HL-60/S4 (cell line): ENCODE measurements around the gene TSKU.

Experiments used
- in situ Hi-C: fragments of 300-500 bp; cut with MboI; formaldehyde crosslinking; loops from 2 replicates; pipeline ENCODE4 v1.14.3; 2022; ENCODE audit warnings: low sequenced_read_pairs

TSKU gene

DNA sequence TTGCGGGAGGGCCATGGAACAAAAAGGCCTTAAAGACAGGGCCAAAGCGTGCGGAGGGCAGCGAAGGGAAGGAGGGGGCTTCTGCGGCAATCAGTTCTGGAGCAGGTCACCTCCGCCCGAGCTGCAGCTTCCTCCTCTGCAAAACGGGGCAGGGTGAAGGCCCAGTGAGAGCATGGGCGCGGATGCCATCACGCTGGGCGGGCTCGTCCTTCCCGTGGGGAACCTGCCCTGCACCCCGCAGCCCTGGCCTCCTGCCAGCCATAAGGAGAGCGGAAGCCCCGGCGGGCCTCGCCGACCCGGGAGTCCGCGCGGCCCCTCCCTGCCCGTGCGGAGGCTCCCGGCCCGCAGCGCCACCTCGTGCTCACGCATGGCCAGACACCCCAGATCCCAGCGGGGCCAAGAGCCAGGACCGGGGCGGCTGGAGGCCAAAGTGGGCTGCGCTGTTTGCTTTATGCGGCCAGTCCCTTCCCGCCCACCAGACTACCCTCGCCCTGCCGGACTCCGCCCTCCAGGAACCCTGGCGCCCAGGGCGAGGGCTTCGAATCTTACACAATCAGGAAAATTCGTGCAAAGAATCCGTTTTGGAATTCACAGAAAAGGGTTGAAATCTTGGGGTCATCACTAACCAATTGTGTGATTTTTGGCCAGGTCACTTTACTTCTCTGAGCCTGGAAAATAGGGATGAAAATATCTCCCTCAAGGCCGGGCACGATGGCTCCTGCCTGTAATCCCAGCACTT is 16.1 kb downstream of the TSKU start:
- in situ Hi-C loops, result no loop called here

DNA sequence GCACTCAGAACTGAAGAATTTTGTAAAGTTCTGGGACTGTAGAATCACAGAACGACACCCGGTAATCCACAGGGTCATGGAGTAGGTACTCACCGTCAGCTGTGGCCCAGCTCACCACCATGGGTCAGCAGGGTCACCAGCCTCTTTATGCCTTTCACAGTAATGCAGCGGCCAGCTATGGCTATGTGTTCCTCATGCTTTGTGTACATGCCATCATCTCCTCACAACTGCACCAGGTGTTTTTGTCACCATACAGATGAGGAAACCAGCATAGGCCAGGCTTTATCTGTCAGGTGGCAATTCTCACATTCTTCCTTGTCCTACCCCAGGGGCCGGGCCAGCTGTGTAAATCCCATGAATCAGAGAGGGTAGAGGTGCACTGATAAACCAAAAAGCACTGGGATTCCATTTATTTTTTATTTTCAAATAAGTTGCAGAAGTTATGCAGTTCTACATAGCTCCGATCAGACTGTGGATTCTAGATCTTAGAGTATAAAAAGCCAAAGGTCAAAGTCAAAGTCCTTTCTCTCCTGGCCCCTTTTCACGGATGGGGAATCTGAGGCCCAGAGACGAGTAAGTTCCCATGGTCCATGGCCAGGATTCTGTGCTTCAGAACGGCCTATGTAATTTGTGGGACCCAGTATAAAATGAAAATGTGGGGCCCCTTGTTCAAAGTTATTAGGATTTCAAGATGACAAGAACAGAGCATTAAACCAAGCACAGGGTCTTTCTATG is 17.5 kb downstream of the TSKU start:
- in situ Hi-C loops, result no loop called here

DNA sequence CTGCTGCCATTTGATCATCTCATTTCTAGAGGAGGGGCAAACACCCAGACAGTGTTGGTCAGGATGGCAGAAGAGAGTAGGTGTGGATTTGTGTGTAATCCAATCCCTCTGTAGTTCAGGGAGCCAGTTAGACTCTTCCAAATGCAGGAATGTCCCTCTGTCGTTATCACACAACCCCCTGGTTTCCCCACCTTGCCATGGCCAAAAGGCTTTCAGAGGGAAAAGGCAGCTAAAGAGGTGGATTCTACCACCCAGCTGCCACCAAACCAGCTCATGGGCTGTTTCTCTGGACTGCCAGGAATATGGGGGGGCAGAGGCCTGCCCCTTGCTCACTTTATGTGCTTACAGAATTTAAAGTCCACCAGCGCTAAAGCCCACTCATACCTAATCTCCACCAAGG is 18.1 kb downstream of the TSKU start:
- in situ Hi-C loops, result no loop called here

DNA sequence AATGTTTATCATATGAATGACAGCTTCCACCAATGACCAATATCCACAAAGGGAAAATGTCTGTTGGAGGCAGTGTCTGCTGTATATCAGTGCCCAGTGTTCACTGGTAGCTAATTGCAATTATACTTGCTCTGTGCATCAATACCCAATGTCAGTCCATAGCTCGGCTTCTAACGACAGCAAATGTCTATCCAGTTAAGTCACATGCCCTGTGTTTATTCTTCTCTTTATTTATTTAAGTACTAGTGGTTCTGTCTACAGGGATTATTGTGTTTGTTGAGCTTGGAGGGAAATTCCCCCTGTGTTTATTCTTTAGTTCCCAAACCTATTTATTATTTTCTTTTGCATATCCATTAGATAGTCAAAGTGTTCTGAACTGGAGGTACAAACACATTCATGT is 18.6 kb downstream of the TSKU start:
- in situ Hi-C loops, result no loop called here

DNA sequence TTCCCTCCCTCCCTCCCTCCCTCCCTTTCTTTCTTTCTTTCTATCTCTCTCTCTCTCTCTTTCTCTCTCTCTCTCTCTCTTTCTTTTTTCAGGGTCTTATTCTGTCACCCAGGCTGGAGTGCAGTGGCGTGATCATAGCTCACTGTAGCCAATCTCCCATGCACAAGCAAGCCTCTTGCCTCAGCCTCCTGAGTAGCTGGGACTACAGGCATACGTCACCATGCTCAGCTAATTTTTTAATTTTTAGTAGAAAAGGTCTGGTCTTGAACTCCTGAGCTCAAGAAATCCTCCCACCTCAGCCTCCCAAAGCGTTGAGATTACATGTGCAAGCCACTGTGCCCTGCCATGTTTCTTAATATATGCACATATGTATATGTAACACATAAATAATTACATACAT is 19.0 kb downstream of the TSKU start:
- in situ Hi-C loops, result no loop called here

DNA sequence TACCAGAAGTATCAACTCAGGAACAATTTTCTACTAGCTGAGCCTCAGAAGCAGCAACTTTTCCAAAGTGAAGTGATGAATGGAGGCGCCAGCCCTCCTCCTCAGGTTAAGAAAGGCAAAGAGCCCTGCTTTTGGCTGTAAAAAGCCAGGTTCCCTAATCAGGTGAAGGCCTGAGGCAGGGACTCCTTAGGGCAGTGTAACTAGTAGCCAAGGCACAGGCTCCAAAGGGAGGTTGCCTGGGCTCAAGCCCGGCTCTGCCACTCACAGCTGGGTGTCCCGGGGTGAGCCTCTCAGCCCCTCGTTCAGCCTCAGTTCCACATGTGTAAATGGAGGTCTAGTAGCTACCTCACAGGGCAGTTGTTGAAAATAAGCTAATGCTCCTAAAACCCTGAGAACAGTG is 19.5 kb downstream of the TSKU start:
- in situ Hi-C loops, result no loop called here

DNA sequence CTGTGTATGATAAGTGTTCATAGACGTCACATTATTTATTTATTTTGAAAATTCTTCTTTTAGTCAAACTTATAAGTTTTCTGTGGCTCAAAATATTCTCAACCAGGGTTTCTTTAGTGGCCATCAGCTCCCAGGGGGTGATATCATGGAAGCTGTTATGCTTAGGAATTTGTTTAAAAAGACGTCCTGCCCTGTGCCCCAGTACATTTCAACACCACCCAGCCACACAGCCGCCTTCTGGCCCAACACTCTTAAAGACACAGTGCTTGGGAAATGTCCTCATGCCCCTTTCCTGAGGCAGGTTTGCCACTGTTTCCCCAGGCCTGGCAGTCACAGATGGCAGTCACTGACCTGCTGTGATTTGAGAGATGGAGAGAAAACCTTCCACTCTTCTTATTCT is 19.9 kb downstream of the TSKU start:
- in situ Hi-C loops, result no loop called here

DNA sequence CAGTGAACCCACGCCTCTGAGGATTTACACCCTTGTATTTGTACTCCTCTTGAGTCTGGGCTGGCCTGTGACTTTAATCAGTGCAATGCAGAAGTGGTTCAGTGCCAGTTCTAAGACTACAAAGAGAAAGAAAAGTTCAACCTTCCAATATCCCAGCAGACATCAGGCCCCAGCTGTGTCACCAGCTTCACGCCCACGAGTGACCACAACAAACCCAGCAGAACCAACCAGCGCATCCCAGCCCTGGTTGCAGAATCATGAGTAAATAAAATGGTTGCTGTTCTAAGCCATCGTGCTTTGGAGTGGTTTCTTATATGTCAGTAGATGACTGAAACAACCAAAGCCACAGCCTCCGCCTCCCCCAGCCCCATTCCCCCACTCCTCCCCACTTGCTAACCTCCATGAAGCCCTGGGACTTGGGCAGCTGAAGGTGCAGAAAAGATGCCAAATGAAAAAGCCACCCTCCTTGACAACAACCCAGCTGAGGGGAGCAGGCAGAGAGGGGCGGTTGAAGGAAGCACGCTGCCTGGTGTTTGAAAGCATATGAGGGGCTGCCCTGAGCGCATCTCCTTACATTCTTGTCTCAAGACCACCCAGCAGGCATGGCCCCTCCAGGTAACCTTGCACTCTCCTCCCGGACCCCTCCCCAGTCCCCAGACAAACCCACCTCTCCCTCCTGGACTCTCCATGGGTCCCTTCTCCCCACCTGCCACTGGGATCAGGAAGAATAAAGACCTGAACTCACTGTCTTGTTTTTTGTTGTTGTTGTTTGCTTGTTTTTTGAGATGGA is 20.9 kb downstream of the TSKU start:
- in situ Hi-C loops, result no loop called here

DNA sequence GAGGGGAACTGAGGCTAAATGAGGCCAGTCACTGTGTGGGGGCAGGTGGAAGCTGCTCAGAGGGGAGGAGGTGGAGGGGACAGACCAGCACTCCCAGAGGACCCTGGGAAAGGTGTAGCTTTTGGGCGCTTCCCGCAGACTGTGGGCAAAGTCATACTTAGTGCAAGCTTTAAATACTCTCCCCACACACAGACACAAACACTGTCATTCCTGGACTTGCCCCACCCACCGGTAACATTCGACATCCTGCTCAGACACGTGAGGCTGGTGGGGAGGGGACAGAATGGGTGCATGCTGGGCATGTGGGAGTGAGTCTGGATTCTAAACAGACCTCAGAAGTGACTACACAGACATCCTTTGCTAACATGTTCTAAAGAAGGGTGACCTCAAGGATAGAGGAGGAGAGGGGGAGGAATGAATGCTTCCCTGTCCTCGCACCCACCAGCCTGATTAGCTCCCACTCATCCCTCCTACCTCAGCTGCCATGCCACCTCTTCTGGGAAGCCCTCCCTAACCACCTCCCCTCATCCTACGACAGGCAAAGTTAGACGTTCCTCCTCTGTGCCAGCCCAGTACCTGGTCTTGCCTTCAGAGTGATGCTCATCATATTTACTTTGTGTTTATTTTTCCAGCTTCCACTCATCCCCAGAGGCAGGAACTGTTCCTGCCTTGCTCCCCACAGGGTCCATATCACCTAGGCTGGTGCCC is 22.2 kb downstream of the TSKU start:
- in situ Hi-C loops, result no loop called here

DNA sequence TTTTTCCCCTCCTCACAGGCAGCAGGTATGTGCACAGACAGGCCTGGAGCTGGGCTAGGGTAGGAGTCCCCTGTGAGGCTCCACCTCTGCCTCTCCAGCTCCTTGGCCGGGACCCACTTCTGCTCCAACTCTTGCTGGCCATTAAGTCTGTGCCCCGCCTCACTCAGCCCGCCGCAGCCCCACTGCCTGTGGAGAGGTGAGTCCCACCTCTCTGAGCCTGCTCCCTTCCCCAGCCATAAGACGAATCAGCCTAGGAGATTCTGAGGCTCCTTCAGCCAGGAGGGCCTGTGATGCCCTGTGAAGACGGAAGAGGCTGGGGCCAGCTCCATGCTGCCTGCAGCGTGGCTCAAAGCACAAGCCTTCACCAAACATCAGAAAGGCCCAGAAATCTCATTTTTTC is 23.0 kb downstream of the TSKU start:
- in situ Hi-C loops, result no loop called here

DNA sequence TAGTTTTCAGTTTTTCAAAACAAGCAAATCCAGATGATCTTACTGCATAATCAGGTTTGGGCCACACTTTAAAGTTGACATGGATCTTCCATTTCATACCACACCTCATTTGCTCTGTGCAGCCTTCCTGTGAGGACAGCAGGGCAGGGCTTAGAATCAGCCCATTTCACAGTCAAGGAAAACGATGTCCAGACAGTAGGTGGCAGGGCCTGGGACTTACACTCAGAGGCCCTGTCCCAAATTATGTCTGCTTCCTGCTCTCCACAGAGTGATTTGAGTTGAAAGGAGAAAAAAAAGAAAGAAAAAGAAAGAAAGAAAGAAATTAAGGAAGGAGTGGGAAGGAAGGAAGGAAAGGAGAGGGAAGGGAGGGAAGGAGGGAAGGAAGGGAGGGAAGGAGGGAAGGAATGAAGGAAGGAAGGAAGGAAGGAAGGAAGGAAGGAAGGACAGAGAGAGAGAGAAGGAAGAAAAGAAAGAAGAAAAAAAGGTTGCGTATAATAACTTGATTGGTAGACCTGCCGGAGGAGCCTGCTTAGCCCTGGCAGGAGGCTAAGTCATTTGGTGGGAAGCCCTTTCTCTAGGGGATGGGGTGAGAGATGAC is 23.6 kb downstream of the TSKU start:
- in situ Hi-C loops, result no loop called here

DNA sequence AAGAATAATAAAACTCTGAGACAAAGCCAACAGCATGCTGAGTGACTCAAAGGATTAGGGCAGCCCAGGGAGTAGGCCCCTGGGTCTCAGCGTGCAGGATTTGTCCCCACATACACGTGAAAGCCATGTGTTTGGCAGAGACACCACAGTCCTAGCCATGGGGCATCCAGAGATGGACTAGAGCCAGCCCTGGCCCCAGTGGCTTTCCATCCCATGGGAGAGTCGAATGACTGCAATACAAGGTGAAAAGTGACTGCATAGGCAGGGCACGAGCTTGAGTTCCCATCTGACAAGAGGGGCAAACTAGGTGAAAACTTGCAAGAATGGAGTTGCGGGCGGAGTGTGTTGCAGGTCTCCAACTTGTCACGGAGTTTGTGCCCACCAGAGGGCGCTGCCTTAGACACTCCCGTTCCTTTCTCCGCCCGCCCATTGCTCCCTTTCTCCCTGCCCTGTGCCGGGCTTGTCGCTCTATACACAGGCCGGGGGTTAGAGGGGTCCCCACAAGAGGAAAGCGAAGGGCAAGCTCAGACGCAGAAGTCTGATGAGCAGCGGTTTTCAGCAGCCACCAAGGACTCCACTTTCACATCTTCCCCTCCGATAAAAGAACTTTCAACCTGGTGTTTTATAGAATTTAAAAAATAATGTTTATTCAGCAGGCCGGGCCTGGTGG is 24.2 kb downstream of the TSKU start:
- in situ Hi-C loops, result no loop called here

DNA sequence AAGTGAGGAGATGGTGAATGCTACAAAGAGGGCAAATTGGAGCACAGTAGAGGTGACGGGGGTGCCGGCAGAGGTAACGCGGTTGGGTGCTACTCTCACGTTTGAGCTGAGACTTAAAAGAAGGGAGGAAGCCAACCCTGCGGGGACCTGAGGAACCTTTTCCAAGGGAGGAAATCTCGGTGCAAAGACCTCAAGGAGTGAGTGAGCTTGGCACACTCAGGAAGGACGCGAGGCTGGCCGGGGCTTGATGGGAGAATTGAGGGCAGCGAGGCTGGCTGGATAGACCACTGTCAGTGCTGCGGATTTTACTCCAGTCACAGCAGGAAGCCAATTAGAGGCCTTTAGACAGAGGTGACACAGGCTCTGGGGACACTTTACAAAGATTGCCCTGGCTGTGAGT is 25.0 kb downstream of the TSKU start:
- in situ Hi-C loops, result no loop called here

DNA sequence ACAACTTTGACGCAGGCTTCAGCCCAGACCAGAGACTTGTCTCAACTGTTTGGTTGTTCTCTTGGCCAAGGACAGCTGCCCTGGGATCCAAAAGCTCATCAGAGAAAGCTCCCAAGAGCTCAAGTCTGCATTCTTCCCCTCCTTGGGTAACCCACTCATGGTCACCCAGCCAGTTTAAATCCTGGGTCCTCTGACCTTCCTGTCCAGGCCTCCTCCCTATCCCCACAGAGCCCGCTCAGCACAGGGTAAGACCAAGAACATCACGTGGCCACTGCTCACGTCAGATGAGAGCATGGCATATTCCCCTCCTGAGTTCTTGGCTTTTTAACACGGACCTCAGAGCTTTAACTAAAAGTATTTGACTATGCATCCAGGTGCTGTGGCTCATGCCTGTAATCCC is 25.8 kb downstream of the TSKU start:
- in situ Hi-C loops, result no loop called here

DNA sequence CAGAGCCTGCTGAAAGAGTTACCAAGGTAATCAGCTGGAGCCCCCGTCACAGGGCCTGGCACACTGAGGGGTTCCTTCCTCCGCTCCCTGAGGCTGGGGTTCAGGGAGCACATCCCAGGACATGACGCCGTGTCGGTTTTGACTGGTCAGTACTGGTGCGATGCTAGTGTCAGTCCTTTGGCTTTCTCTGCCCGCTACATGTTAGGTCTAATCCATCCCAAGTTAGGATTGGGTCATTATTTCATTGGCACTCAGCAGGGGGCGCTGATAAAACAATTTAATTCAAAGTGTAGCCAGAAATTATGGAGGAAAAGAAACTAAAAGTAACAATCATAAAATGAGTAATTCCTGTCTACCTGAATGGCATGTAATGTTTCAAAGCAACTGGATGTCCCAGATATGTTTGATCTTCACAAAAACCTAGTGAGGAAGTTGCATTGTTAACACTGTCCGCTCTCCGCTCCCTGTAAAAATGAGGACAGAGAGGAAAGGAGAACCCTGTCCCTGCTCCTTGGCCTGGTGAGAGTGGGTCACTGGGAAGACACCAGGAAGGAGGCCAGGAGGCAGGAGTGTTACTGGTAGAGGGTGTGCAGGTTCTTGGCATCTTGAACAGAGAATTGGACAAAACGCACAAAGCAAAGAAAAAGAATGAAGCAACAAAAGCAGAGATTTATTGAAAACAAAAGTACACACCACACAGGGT is 27.1 kb downstream of the TSKU start:
- in situ Hi-C loops, result loop anchor here (10.0 kb wide), 2 partner anchors 104 to 264 kb away; no protein-coding TSS in a partner anchor

DNA sequence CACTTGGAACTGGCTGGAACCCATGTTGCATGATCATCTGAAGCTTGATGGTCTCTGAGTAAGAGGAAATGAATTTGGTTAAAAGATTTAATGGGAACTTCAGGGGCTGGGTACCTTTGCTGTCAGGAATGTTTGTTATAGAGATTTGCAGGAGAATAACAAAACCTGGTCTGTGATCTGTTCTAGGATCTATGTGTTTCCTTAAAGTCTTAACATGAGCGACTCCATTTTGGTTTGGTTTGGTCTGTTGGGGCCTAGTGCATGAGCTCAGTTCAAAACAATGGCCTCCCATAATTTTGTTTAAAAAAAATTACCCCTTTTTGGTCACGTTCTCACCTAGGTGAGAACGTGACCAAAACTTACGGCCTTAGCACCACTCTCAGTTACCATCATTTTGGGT is 28.1 kb downstream of the TSKU start:
- in situ Hi-C loops, result loop anchor here (10.0 kb wide), 2 partner anchors 104 to 264 kb away; no protein-coding TSS in a partner anchor

DNA sequence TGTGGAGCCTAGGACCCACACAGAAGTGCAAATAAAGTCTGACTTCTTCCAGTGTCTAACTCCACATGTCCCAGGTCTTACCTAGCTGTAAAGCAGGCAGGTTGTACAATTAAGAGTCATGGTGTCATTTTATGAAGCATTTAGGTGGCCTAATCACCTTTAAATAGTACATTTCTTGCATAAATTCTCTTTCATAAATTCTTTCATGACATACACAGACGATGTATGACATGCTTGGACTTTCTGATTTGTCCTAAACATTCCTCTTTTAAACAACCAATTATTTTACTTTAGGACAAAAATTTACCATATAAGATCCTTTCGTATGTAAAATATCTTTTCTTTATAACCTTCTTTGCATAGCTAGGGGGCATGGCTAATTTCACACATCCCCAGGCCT is 31.3 kb downstream of the TSKU start:
- in situ Hi-C loops, result loop anchor here (10.0 kb wide), 2 partner anchors 100 to 260 kb away; no protein-coding TSS in a partner anchor

DNA sequence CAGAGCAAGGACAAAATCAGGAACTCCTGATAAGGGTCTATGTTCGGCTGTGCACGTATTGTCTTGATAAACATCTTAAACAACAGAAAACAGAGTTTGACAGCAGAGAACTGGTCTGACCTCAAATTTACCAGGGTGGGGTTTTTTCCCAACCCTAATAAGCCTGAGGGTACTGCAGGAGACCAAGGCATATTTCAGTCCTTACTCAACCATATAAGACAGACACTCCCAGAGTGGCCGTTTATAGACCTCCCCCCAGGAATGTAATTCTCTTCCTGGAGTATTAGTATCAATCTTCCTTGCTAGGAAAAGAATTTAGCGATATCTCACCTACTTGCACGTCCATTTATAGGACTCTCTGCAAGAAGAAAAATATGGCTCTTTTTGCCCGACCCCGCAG is 32.5 kb downstream of the TSKU start:
- in situ Hi-C loops, result loop anchor here (10.0 kb wide), 2 partner anchors 99 to 259 kb away; no protein-coding TSS in a partner anchor

DNA sequence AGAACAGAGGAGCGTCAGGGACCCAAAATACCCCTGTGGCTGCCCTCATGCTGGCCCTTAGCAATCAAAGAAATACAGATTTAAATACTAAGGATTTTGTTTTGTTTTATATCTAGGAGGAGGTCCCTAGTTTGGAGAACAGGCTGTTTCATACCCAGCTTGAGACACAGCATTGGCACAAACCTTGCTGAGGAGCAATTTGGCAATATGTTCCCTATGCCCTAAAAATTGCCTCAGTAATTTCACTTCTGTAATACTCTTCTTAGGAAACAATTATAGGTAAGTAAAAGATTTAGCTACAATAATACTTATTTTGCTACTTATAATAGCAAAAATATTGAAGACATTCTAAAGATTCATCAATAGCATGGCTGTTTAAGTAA is 37.0 kb downstream of the TSKU start:
- in situ Hi-C loops, result no loop called here
